HEK293 (cell line): ENCODE results near the gene CLP1.

Experiments
- ATF2 ChIP-seq: fragments of 450-650 bp; formaldehyde crosslinking; IDR thresholded peaks from 2 replicates; pipeline ENCODE4 v1.5.1; 2016; ENCODE audit warnings: missing biosample characterization, missing genetic modification characterization, low read depth
- FEZF1 ChIP-seq: fragments of 450-650 bp; formaldehyde crosslinking; IDR thresholded peaks from 2 replicates; pipeline ENCODE4 v1.5.1; 2016; ENCODE audit warnings: missing biosample characterization, missing genetic modification characterization
- GFI1B ChIP-seq: fragments of 450-650 bp; formaldehyde crosslinking; IDR thresholded peaks from 2 replicates; pipeline ENCODE4 v1.5.1; 2016; ENCODE audit warnings: missing biosample characterization, missing genetic modification characterization
- HOXA7 ChIP-seq: sonication (generic); formaldehyde crosslinking; IDR thresholded peaks from 2 replicates; pipeline ENCODE4 v1.8.1; 2022; ENCODE audit warnings: missing genetic modification reagents, borderline replicate concordance
- KLF7 ChIP-seq: fragments of 450-650 bp; formaldehyde crosslinking; IDR thresholded peaks from 2 replicates; pipeline ENCODE4 v1.5.1; 2016; ENCODE audit warnings: missing biosample characterization, missing genetic modification characterization, borderline replicate concordance
- KLF8 ChIP-seq: fragments of 450-650 bp; formaldehyde crosslinking; IDR thresholded peaks from 2 replicates; pipeline ENCODE4 v1.5.1; 2016; ENCODE audit warnings: missing biosample characterization, missing genetic modification characterization
- MZF1 ChIP-seq: fragments of 450-650 bp; formaldehyde crosslinking; IDR thresholded peaks from 2 replicates; pipeline ENCODE4 v1.5.1; 2017; ENCODE audit warnings: missing biosample characterization, missing genetic modification characterization, borderline replicate concordance
- PRDM4 ChIP-seq: fragments of 450-650 bp; formaldehyde crosslinking; IDR thresholded peaks from 2 replicates; pipeline ENCODE4 v1.5.1; 2017; ENCODE audit warnings: missing biosample characterization, missing genetic modification characterization
- RBAK ChIP-seq: fragments of 450-650 bp; formaldehyde crosslinking; IDR thresholded peaks from 2 replicates; pipeline ENCODE4 v1.5.1; 2016; ENCODE audit warnings: missing biosample characterization, missing genetic modification characterization
- REPIN1 ChIP-seq: fragments of 450-650 bp; formaldehyde crosslinking; IDR thresholded peaks from 2 replicates; pipeline ENCODE4 v1.5.1; 2017; ENCODE audit warnings: missing biosample characterization, missing genetic modification characterization, low read depth
- YY1 ChIP-seq: fragments of 450-650 bp; formaldehyde crosslinking; IDR thresholded peaks from 2 replicates; pipeline ENCODE4 v1.5.1; 2018; ENCODE audit warnings: missing biosample characterization, missing genetic modification characterization
- YY2 ChIP-seq: fragments of 450-650 bp; formaldehyde crosslinking; IDR thresholded peaks from 2 replicates; pipeline ENCODE4 v1.5.1; 2016; ENCODE audit warnings: missing biosample characterization, missing genetic modification characterization
- ZFP69B ChIP-seq: fragments of 450-650 bp; formaldehyde crosslinking; IDR thresholded peaks from 2 replicates; pipeline ENCODE4 v1.5.1; 2016; ENCODE audit warnings: missing biosample characterization, missing genetic modification characterization
- ZNF112 ChIP-seq: fragments of 450-650 bp; formaldehyde crosslinking; IDR thresholded peaks from 2 replicates; pipeline ENCODE4 v1.5.0; 2017; ENCODE audit warnings: missing biosample characterization, missing genetic modification characterization
- ZNF114 ChIP-seq: fragments of 450-650 bp; formaldehyde crosslinking; IDR thresholded peaks from 2 replicates; pipeline ENCODE4 v1.5.0; 2017; ENCODE audit warnings: missing biosample characterization, missing genetic modification characterization
- ZNF121 ChIP-seq: fragments of 450-650 bp; formaldehyde crosslinking; IDR thresholded peaks from 2 replicates; pipeline ENCODE4 v1.5.1; 2016; ENCODE audit warnings: missing biosample characterization, missing genetic modification characterization
- ZNF146 ChIP-seq: fragments of 450-650 bp; formaldehyde crosslinking; IDR thresholded peaks from 2 replicates; pipeline ENCODE4 v1.5.1; 2016; ENCODE audit warnings: missing biosample characterization, missing genetic modification characterization
- ZNF148 ChIP-seq: fragments of 450-650 bp; formaldehyde crosslinking; IDR thresholded peaks from 2 replicates; pipeline ENCODE4 v1.5.0; 2017; ENCODE audit warnings: missing biosample characterization, missing genetic modification characterization, borderline replicate concordance
- ZNF175 ChIP-seq: fragments of 450-650 bp; formaldehyde crosslinking; IDR thresholded peaks from 2 replicates; pipeline ENCODE4 v1.5.1; 2016; ENCODE audit warnings: missing biosample characterization, missing genetic modification characterization
- ZNF202 ChIP-seq: fragments of 450-650 bp; formaldehyde crosslinking; IDR thresholded peaks from 2 replicates; pipeline ENCODE4 v1.5.1; 2016; ENCODE audit warnings: missing biosample characterization, missing genetic modification characterization, borderline replicate concordance
- ZNF23 ChIP-seq: fragments of 450-650 bp; formaldehyde crosslinking; IDR thresholded peaks from 2 replicates; pipeline ENCODE4 v1.5.1; 2016; ENCODE audit warnings: missing biosample characterization, missing genetic modification characterization, borderline replicate concordance
- ZNF24 ChIP-seq: fragments of 450-650 bp; formaldehyde crosslinking; IDR thresholded peaks from 2 replicates; pipeline ENCODE4 v1.5.1; 2016; ENCODE audit warnings: missing biosample characterization, missing genetic modification characterization
- ZNF248 ChIP-seq: fragments of 450-650 bp; formaldehyde crosslinking; IDR thresholded peaks from 2 replicates; pipeline ENCODE4 v1.5.1; 2017; ENCODE audit warnings: missing biosample characterization, missing genetic modification characterization
- ZNF335 ChIP-seq: fragments of 450-650 bp; formaldehyde crosslinking; conservative IDR thresholded peaks from 2 replicates; pipeline ENCODE4 v1.5.1; 2016; ENCODE audit warnings: missing biosample characterization, missing genetic modification characterization
- ZNF366 ChIP-seq: fragments of 450-650 bp; formaldehyde crosslinking; conservative IDR thresholded peaks from 2 replicates; pipeline ENCODE4 v1.5.1; 2016; ENCODE audit warnings: missing biosample characterization, missing genetic modification characterization
- ZNF48 ChIP-seq: fragments of 450-650 bp; formaldehyde crosslinking; IDR thresholded peaks from 2 replicates; pipeline ENCODE4 v1.5.1; 2016; ENCODE audit warnings: missing biosample characterization, missing genetic modification characterization
- ZNF510 ChIP-seq: fragments of 450-650 bp; formaldehyde crosslinking; IDR thresholded peaks from 2 replicates; pipeline ENCODE4 v1.5.1; 2018; ENCODE audit warnings: mild to moderate bottlenecking, missing genetic modification characterization, missing biosample characterization; ENCODE audit not compliant: insufficient replicate concordance
- ZNF548 ChIP-seq: fragments of 450-650 bp; formaldehyde crosslinking; IDR thresholded peaks from 2 replicates; pipeline ENCODE4 v1.5.1; 2016; ENCODE audit warnings: missing biosample characterization, missing genetic modification characterization
- ZNF596 ChIP-seq: fragments of 450-650 bp; IDR thresholded peaks from 2 replicates; pipeline ENCODE4 v1.5.0; 2018; ENCODE audit warnings: missing biosample characterization, mild to moderate bottlenecking, missing genetic modification characterization, moderate library complexity
- ZNF624 ChIP-seq: fragments of 450-650 bp; formaldehyde crosslinking; IDR thresholded peaks from 2 replicates; pipeline ENCODE4 v1.5.1; 2017; ENCODE audit warnings: missing biosample characterization, missing genetic modification characterization
- ZNF76 ChIP-seq: fragments of 450-650 bp; formaldehyde crosslinking; IDR thresholded peaks from 2 replicates; pipeline ENCODE4; 2016; ENCODE audit warnings: low read depth, missing biosample characterization, missing genetic modification characterization, borderline replicate concordance
- ZNF768 ChIP-seq: fragments of 450-650 bp; formaldehyde crosslinking; IDR thresholded peaks from 2 replicates; pipeline ENCODE4 v1.5.1; 2018; ENCODE audit warnings: missing biosample characterization, mild to moderate bottlenecking, missing genetic modification characterization
- ZNF785 ChIP-seq: fragments of 450-650 bp; formaldehyde crosslinking; IDR thresholded peaks from 2 replicates; pipeline ENCODE4 v1.5.1; 2016; ENCODE audit warnings: missing biosample characterization, missing genetic modification characterization
- ZSCAN30 ChIP-seq: fragments of 450-650 bp; IDR thresholded peaks from 2 replicates; pipeline ENCODE4 v1.5.1; 2018; ENCODE audit warnings: missing biosample characterization, mild to moderate bottlenecking, missing genetic modification characterization, moderate library complexity

Gene CLP1

GRCh38 chr11:57638005-57638781 lies 19.4 kb upstream of the CLP1 start (continued):
- TF ChIP-seq ATF2 (tag by site-specific recombination) (no peak), ZNF768 (tag by site-specific recombination) (no peak), ZNF114 (tag by site-specific recombination) (no peak), ZNF146 (tag by site-specific recombination) (no peak), MZF1 (tag by site-specific recombination) (0 out of 2 replicates have a peak, but pooled peaks have one; percentile 54), ZNF510 (tag by site-specific recombination) (no peak), YY1 (tag by site-specific recombination) (peak; percentile 82), ZNF112 (no peak), KLF7 (tag by site-specific recombination) (no peak), ZNF23 (tag by site-specific recombination) (no peak), RBAK (tag by site-specific recombination) (no peak), ZNF175 (no peak), ZNF624 (tag by site-specific recombination) (no peak), ZNF366 (tag by site-specific recombination) (peak; percentile 74), ZNF202 (tag by site-specific recombination) (no peak), KLF8 (peak; percentile 78; the same call in 1 of the 2 replicates), FEZF1 (tag by site-specific recombination) (no peak), HOXA7 (CRISPR knock-in tag) (no peak), ZNF596 (tag by site-specific recombination) (no peak), PRDM4 (no peak), ZNF248 (tag by site-specific recombination) (no peak), GFI1B (no peak), ZNF335 (peak; percentile 24; the same call in 1 of the 2 replicates), ZSCAN30 (no peak), ZNF76 (tag by site-specific recombination) (no peak; the same call in 1 of the 2 replicates), ZNF548 (tag by site-specific recombination) (no peak), ZNF24 (tag by site-specific recombination) (no peak), YY2 (tag by site-specific recombination) (peak; percentile 65), REPIN1 (no peak), ZNF785 (no peak), ZFP69B (tag by site-specific recombination) (no peak), ZNF121 (no peak), ZNF148 (no peak), ZNF48 (tag by site-specific recombination) (no peak)
